HG03460 (cell line): ENCODE measurements around the gene FUT2.
A peak's percentile ranks its signal among the peaks of the same experiment; 100 is the strongest.
"Not testable (repeated sequence)": the region's sequence is repeated elsewhere in the genome, so short reads cannot be mapped to it uniquely, and the experiment has no call there.

Experiments used
- ATAC-seq: cut with Tn5 transposase; IDR thresholded peaks from one replicate; pipeline ENCODE4 v1.9.1; 2021; ENCODE audit not compliant: unreplicated experiment

FUT2 gene

DNA sequence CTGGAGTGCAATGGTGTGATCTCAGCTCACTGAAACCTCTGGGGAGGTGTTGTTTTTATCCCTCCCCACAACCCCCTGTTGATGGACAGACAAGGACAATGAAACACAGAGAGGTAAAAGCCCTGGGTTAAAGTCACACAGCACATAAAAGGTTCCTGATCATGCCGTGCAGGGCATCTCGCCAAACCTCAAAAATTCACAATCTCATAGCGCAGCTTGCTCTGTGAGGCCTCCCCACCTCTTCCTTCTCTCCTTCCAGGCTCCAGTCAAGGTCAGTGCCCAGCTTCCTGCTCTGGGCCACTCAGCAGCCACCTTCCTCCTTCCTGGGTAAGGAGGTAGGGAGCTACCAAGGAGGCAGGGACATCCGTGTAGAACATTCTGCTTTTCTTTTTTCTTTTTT is 2.3 kb downstream of the FUT2 start:
- ATAC-seq = no peak

DNA sequence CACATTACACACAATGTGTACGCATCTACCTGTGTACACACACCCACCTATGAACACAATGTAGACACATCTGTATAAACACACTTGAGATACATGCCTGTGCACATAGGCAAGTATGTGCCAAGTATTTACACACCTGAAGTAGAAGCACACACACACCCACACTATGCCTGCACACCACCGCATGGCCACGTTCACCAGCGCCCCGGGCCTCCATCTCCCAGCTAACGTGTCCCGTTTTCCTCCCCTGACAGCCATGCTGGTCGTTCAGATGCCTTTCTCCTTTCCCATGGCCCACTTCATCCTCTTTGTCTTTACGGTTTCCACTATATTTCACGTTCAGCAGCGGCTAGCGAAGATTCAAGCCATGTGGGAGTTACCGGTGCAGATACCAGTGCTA is 6.9 kb downstream of the FUT2 start:
- no peak for ATAC-seq

DNA sequence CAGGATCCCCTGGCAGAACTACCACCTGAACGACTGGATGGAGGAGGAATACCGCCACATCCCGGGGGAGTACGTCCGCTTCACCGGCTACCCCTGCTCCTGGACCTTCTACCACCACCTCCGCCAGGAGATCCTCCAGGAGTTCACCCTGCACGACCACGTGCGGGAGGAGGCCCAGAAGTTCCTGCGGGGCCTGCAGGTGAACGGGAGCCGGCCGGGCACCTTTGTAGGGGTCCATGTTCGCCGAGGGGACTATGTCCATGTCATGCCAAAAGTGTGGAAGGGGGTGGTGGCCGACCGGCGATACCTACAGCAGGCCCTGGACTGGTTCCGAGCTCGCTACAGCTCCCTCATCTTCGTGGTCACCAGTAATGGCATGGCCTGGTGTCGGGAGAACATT is 7.5 kb downstream of the FUT2 start:
- ATAC-seq = no peak

DNA sequence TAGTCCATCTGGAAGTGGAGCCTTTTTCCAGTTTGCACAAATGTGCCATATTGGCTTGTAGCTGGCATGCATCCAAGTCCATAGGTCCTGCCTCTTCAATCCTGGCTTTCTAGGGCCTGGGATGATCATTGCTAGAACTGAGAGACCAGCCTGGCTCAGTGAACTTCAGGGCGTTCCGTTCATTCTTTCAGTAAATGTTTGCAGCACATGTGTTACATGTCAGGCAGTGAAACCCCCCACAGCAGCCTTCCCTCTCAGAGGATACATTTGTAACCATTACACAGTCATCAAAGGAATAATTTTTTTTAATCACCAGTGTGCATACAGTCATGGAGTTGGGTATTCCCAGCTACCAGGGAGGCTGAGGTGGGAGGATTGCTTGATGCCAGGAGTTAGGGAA is 9.7 kb downstream of the FUT2 start:
- no peak for ATAC-seq

DNA sequence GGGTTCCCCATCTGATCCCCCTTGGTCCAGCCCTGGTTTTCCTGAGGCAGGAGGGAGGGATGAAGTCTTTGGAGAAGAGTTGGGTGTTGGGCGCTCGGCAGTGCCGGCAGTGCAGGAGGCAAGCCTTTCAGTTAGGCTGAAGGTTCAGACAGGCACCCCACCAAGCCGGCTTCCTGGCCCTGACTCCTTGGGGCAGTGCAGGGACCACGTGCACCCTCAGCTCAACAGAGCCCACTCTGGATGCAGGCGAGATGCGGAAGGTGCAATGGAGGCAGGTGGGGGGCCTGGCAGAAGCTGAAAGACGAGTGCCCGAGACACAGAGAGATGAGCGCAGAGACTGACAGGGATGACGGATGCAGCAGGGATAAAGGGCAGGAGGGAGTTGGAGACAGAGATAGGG is 12.7 kb downstream of the FUT2 start:
- ATAC-seq = no peak

DNA sequence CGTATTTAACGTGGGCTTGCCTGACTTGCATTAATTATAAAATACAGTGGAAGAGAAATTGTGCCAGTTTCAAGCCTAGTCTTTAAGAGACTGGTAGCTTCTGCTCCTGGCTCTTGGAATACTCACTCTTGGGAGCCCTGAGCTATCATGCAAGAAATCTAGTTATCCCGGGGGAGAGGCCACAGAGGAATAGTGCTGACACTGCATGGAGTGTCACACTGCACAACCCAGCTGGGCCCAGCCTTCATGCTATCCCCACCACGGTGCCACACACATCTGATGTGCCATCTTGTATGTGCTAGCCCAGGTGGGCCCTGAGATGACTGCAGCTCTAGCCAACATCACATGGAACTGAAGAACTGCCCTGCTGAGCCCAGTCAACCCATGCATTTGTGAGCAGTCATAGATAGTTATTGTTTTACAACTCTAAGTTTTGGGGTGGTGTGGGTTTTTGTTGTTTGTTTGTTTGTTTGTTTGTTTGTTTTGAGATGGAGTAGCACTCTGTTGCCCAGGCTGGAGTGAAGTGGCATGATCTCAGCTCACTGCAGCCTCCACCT is 15.4 kb downstream of the FUT2 start:
- ATAC-seq = no peak

DNA sequence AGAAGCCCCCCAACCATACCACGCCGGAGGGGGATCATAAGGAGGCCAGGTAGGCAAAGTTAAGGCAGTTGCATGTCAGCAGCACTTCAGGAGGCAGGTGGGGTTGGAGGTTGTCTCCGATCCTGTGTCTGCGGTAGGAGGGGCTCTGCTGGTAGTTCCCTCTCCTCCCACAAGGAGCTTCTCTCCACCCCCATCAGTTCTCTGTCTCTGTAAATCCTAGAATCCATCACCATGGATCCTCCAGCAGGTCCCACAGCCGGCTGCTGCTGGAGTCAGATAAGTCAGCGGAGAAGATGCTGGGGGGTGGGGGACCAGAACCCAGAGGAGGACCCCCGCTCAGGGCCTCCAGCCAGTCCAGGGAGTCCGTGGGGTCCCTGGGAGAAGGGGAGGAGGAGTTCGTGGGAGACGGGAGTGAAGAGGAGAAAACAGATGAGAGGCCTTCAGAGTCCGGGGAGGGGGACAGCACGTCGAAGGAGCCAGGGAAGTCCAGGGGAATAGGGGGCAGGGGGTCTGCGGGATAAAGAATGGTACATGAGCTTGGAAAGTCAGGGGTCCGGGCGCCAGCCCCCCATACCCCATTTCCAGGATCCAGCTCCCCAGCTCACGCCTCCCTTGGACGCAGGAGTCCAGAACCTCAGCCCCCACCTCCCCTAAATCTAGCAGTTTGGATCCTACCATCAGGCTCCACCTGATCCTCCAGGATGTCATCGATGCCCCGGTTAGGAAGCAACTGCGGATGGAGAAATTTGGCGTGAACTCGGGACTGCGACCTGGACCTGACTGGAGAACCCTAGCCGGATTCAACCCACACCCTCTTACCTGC is 17.5 kb downstream of the FUT2 start:
- no peak for ATAC-seq

DNA sequence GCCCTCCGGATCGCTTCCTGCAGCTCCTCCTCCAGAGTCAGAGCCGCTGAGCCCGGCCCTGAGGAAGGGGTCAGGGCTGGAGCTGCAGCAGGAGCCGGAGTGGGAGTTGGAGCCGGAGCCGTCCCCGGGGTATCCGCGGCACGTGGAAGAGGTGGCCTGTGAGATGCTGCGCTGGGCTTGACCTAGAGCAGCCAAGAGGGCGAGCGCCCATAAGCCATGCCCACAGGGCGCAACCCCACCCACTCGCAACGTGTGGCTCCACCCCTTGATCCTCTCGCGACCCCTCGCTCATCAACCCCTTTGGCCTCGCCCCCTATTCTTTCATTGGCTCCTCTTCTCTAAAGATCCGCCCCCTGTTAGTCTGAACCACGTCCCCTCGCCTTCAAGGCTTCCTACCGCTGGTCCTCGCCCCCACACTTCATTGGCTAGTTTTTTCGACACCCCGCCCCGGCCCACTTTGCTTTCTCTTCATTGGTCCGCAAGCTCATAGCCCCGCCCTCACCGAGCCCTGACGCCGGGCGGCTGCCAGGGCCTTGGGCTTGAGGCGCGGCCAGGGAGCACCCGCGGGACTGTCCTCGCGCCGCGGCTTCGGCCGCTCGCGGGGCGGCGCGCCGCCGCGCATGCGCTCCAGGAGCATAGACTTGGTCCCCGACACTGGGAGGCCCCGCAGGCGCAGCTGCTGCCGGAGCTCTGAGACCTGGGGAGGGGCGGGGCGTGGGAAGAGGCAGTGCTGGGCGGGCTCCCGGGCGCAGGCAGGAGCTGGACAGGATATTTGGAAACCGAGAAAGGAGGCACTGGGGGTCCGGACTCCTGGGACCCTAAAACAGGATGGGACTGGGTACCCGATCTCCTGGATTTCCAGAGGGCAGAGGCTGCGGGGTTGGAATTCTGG is 18.3 kb downstream of the FUT2 start:
- ATAC-seq = peak; percentile 86

DNA sequence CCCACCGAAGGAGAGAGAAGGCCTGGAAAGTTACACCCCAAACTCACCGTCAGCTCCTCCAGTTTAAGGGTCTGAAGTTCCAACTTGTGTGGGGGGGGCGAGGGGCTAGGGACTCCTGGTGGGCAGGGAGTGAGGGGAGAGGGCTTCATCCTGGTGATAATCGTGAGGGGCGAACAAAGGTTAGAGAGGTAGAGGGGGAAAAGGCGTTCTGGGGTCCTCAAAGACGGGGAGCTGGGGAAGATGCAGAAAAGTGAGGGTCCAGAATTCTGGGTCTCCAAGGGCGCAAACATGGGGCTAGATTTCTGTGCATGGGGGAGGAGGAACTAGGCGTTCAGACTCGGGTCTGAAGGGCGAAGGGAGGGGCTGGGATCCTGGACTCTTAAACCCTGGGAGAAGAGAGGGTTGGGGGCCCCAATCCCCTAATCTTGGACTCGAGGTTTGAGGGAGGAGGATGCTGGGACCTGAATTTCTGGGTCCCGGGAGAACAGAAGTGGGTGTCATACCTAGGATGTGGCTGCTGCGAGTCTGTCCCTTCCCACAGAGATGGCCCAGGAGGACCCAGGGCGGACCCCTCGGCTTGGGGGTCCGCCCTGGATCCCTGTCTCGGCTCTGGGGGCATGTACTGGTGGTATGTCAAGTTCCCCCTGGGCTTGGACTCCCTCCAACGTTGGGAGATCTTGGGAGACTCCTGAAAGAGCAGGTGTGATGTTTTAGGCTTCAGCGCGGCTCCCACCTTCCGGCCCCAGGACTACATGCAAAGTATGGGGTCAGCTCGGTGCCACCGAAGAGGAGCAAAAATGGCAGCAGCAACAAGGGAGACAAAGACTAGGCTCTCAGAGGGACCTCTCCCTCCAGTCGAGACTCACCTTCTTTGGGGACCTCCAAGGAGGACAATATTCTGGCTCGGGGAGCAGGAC is 19.2 kb downstream of the FUT2 start:
- no peak for ATAC-seq

DNA sequence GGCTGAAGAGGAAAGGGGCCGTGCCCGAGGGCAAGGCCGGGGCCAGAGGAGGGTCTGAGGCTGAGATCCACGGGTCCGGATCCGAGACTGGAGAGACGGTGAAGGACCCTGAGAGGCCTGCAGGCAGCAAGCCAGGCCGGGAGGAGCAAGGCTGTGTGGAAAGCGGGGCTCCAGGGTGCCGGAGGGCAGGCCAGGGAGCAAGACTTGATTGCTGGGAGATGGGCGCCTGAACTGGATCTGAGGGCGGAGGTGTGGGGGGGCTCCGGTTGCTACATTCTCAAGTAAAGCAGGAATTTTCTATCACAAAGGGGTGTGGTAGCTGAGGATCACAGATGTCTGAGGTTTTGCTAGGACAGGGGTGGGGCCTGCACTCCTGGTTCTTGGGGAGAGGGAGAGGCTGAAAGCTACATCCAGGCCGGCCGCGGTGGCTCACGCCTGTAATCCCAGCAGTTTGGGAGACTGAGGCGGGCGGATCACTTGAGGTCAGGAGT is 20.0 kb downstream of the FUT2 start:
- no peak for ATAC-seq

DNA sequence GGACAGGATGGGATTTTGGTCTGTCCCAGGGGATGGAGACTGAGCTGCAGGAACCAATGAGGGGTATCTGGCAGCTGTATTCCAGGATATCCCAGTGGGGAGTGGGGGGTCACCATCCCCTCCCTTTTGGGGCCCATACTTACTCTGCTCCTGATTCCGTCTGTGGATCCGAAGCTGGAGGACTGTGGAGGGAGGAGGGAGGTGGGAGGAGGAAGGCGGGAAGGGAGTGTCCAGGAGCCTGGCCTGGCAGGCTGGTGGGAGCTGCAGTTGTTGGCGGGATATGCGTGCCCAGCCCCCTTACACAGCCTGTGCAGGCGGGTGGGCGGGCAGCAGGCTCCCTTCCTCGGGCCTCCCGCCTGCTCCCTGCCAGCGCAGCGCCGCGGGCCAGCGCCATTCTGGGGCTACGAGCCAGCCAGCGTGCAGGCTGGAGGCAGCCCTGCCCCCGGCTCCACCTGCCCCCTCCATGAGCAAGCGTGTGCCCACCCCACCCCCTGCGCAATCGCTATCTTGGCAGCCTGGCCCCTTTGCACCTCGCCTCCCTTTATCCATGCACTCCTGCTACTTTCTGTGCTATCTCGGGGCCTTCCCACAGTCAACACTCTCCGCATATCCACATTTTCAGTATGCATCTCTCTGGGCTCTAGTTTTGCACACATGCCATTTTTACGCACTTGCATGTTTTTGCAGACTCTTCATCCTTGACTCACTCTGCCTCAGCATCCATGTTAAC is 21.0 kb downstream of the FUT2 start:
- ATAC-seq = no peak

DNA sequence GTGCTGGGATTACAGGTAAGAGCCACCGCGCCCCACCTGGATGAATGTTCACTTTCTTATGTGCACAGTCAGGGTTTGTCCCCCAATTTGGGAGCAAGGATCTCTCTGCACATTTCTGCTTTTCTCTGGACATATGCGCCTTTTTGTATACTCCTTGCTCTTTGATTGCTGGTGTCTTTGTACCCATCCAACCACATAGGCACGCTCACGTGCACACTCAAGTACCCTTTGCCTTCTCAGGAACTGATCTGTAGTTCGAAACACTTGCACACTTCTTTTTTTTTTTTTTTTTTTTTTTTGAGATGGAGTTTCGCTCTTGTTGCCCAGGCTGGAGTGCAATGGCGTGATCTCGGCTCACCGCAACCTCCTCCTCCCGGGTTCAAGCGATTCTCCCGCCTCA is 22.3 kb downstream of the FUT2 start:
- ATAC-seq = not testable (repeated sequence)

DNA sequence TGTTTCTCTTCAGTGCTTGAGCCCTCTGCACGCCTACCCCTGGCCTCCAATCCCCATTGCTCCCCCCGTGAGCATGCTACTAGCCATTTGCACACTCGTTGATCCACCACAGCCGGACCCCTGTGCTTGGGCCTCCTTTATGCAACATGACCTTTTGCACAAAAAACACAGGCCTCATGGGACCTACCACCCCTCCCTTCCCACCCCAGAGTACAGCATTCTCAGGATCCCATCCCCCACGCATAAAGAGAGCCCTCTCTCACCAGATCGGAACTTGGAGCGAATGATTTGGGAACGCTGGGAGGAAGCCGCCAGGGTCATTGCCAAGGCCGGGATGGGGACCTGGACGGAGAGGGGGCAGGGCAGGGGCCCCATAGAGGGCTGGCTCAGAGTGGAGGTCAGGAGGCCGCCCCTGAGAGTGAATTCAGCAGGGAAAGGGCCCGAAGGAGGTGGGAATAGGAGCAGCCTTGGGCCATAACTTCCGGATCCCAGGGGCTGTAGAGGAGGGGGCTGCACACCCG is 23.0 kb downstream of the FUT2 start:
- ATAC-seq = no peak

DNA sequence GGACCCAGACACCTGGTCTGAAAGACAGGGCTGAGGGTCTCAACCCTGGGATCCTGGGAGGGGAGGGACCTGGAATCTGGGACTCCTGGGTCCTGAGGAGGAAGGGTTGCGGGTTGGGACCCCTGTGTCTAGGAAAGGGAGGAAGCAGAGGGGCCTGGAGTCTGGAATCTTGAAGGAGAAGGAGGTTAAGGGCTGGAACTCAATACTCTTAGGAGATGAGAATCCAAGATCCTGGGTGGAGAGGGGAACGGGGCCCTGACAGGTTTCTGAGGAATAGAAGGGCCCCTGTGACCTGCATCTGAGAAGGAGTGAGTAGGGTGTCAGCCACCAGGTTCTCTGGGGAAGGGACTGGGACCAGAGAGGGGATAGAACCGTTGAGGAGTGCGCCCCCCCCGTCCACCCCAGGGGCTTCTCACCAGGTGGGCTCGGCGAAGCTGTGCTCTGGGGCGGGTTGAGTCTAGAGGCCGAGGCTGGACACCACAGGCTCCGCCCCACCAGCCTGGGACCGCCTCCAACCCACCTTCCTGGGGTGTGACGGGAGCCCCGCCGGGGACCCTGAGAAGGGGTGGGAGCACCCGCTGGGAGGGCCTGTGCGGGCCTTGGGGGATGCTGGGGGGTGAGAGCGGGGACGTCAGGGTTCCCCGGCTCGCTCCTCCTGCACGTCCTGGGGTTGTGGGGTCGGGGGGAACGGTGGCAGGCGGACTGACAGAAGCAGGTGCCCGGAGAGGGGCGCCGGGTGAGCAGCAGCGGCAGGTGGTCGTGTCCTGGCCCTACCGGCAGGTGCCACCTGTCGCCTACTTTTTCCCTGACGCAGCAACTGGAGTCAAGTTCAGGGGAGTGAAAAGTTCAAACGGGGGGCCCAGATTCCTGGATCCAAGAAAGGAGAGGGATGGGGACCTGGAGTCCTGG is 23.7 kb downstream of the FUT2 start, which contains the start of gene MAMSTR:
Gene MAMSTR (minus strand): TSS at position 463 of the 909 bp plus-strand sequence. CDS start 694 bp downstream, outside the sequence.
- no peak for ATAC-seq

DNA sequence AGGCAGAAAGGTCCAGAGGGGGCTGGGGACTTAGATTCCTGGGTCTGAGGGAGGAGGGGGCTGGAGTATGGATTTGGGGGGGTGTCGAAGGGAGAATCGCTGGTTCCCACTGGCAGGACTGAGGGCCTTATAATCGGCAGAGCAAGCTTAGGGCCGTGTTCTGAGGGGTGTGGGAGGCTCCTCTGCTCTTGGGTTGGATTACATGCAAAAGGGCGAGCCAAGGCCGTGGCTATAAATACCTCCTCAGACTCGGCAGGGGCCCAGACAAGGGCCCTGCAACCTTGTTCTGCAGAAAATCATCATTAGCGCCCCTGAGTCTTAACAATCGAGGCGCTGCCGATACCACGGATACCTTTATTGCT is 24.5 kb downstream of the FUT2 start:
- ATAC-seq = peak; percentile 4

DNA sequence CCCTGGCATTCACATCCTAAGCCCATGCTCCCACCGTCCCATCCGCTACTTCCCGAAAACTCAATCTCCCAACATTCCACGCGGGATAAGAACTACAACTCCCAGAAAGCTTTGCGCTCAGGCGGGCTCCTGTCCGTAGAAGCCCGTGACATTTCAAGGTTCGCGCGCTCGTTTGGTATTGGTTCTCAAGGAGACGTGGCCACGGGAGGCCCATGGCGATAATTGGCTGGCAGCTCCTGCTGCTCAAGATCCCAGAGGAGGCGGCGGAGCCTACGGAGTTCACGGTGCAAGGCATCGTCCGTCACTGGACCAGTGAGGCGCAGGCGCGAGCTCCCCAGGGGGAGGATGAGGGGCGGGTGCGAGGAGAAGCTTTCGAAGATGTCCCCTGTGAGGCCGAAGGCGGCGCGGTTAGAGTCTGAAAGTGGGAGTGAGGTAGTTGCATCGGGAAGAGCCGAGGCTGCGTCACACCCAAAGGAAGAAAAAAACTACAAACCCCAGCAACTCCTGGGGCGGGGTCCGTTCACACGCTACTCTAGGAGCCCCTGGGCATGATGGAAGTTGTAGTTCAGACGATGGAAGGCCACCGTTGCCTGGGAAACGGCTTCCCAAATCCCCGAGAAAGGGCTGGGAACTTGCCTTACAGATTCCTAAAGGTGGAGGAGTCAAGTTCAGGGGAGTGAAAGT is 25.0 kb downstream of the FUT2 start:
- ATAC-seq = peak; percentile 77

DNA sequence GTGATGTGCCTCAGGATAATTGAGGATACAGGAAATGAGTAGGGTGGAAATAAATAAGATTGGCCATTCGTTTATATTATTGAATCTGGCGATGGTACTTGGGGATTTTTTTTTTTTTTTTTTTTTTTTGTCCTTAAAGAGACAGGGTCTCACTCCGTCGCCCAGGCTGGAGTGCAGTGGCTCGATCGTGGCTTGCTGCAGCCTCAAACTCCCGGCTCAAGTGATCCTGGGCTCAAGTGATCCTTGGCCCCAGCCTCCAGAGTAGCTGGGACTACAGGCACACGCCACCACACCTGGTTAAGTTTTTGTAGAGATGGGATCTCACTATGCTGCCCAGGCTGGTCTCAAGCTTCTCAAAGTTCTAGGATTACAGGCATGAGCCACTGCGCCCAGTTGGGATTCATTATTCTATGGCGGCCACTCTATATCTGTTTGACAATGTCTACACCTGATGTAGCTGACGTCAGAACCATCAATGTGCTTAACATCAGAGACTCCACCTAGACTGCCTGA is 26.5 kb downstream of the FUT2 start:
- ATAC-seq = no peak
